NCI-H2227 (cell line): ENCODE measurements around the gene NET1.
"Not testable (repeated sequence)": the region's sequence is repeated elsewhere in the genome, so short reads cannot be mapped to it uniquely, and the experiment has no call there.

Source experiments
- DNase-seq: peaks from one replicate; lab custom pipeline; 2025; ENCODE audit not compliant: unreplicated experiment; lab: John Stamatoyannopoulos, UW

The NET1 gene

GRCh38 chr10:5399332-5399731 lies 13.0 kb upstream of the NET1 start:
- DNase-seq = no peak

- no peak for DNase-seq
Observed at GRCh38 chr10:5400468-5401240, 11.7 kb upstream of the NET1 start.

- no peak for DNase-seq
Observed at GRCh38 chr10:5402798-5403197, 9.6 kb upstream of the NET1 start.

- DNase-seq = no peak
Observed at GRCh38 chr10:5404208-5405041, 7.9 kb upstream of the NET1 start, which contains the start of gene TUBAL3. Gene TUBAL3 (minus strand): TSS chr10:5404828. CDS start chr10:5404792, 36 bp downstream.

GRCh38 chr10:5406918-5407317 lies 5.4 kb upstream of the NET1 start:
- no peak for DNase-seq

GRCh38 chr10:5410787-5411186 lies 1.6 kb upstream of the NET1 start:
- DNase-seq = not testable (repeated sequence)

GRCh38 chr10:5411941-5412276 lies 448 bp upstream of the NET1 start:
- DNase-seq = no peak

GRCh38 chr10:5413012-5413938 lies 918 bp downstream of the NET1 start:
- peak; percentile 8 for DNase-seq

GRCh38 chr10:5416981-5417380 lies 4.6 kb downstream of the NET1 start:
- DNase-seq = no peak

GRCh38 chr10:5418584-5418983 lies 6.2 kb downstream of the NET1 start:
- no peak for DNase-seq

- DNase-seq = no peak
Observed at GRCh38 chr10:5419466-5420094, 7.2 kb downstream of the NET1 start.

GRCh38 chr10:5423771-5424170 lies 11.4 kb downstream of the NET1 start:
- no peak for DNase-seq

GRCh38 chr10:5424751-5425150 lies 12.4 kb downstream of the NET1 start:
- no peak for DNase-seq

GRCh38 chr10:5428133-5428532 lies 15.8 kb downstream of the NET1 start:
- DNase-seq = no peak

GRCh38 chr10:5433182-5433581 lies 20.8 kb downstream of the NET1 start:
- no peak for DNase-seq

- peak; percentile 21 for DNase-seq
Observed at GRCh38 chr10:5434017-5434753, 21.8 kb downstream of the NET1 start.

- no peak for DNase-seq
Observed at GRCh38 chr10:5435328-5435727, 23.0 kb downstream of the NET1 start.

GRCh38 chr10:5440206-5440605 lies 27.8 kb downstream of the NET1 start:
- DNase-seq = no peak

- DNase-seq = no peak
Observed at GRCh38 chr10:5441106-5441505, 28.7 kb downstream of the NET1 start.
